Esophagus squamous epithelium (tissue), 4 donors: ENCODE measurements around the gene WWOX.

ENCODE experiments used
- CTCF ChIP-seq, 6 experiments: fragments of 450-650 bp in 4 of 6; fragments of 200-600 bp in 2 of 6; sonication (generic) in 2 of 6; IDR thresholded peaks; one replicate each; pipeline ENCODE4 v1.5.1; 2016 to 2019; ENCODE audit warnings: antibody characterized with exemption in 6 of 6, mild to moderate bottlenecking in 4 of 6, moderate library complexity in 4 of 6
- POLR2A ChIP-seq, 4 donors: fragments of 450-650 bp; IDR thresholded peaks; one replicate each; pipeline ENCODE4 v1.6.1; 2017; ENCODE audit warnings: antibody characterized with exemption in 4 of 4, mild to moderate bottlenecking in 4 of 4, moderate library complexity in 3 of 4

- TF ChIP-seq CTCF (IDR thresholded peaks at IDR 0.05) (no peak), POLR2A (IDR thresholded peaks at IDR 0.05) (no peak)
Measured at GRCh38 chr16:79074951-79075350, 975.5 kb downstream of the WWOX start.
